Stimulated activated CD8-positive, alpha-beta memory T cell treated with anti-CD3 and anti-CD28 coated beads, Interleukin-4, amount 100 ng/mL, for 24 hours (primary cell): Measurements from ENCODE around the gene EDEM2.
"Not testable (repeated sequence)": the region's sequence is repeated elsewhere in the genome, so short reads cannot be mapped to it uniquely, and the experiment has no call there.

Source experiments
- DNase-seq: peaks from one replicate; pipeline ENCODE4 v3.0.0-alpha.2; 2020; ENCODE audit warnings: low read depth

EDEM2 gene

DNA sequence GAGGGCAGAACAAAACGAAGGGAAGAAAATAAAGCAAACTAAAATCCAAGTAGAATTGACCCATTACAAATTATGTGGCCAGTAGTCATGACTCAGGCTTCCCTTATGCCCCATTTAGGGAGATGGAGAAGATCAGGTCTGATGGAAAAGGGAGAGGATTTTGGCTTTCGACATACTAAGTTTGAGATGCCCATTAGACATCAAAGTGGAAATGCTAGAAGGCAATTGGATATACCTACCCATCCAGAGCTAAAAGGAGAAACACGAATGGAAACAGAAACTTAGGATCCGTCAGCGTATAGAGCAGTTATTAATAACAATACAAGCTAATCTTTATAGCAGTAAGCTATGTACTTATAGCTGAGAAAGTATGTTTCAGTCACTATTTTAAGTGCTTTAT, 59.3 kb downstream of the EDEM2 start:
- DNase-seq = no peak

DNA sequence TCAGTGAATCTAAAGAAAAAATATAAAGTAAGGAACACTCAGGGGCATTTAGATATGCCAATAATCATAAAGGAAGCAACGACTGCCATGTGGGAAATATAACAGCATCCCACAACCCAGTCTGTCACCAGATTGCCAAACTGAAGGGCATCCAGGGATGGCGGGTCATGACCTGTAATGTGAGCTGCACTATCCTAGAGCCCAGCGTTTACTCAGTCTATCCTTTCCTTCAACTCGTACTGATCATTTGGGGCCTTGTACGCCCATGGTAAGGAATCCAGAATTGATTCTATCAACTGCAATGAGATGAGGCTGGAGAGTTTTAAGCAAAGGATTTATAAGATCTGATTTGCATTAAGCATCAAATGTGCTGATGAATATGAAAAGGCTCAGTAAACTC, 59.8 kb downstream of the EDEM2 start:
- no peak for DNase-seq

DNA sequence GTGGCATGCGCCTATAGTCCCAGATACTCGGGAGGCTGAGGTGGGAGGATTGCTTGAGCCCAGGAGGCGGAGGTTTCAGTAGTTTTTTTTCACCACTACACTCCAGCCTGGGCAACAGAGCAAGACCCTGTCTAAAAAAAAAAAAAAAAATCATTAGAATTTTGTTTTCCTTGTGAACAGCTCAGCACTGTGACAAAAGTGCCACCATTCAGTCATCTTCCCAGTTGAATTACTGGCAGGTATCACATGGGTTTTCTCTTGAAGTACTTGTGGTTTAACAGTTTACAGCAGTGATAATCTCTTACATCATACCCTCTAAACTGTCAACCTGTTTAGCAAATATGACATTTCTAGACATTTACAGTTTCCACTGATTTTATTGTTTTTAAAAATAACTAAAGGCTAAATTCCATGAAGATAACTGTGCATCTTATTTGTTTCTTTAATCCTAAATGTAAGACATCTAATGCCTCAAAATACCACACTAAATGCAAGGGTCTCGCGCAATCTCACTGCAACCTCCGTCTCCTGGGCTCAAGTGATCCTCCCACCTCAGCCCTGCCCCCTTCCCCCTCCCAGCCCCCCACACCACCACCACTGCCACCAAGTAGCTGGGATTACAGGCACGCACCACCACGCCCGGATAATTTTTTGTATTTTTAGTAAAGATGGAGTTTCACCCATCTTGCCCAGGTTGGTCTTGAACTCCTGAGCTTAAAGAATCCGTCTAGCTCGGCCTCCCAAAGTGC, 61.5 kb downstream of the EDEM2 start:
- DNase-seq = no peak

DNA sequence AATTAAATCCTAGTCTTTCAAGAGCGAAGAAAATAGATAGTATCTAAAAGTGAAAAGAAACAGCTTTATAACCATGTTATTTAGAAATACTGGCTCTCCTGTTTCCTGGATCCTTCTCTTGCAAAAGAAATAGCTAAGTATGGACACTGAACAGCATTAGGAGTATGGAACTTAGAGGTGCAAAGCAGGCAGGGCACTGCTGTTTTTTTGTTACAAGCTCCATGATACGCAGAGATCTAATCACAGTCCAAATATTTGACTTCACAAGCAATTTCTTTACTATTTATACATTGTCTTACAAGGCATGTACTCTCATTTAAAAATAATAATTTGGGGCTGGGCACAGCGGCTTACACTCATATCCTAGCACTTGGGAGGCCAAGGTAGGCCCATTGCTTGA, 62.1 kb downstream of the EDEM2 start:
- DNase-seq = no peak

DNA sequence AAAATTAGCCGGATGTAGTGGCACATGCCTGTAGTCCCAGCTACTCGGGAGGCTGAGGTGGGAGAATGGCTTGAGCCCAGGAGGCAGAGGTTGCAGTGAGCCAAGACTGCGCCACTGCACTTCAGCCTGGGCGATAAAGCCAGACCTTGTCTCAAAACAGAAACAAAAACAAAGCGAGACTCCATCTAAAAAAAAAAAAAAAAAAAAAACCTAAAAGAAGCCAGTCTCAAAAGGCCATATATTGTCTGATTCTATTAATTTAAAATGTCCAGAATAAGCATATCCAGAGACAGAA, 66.8 kb downstream of the EDEM2 start:
- DNase-seq = not testable (repeated sequence)

DNA sequence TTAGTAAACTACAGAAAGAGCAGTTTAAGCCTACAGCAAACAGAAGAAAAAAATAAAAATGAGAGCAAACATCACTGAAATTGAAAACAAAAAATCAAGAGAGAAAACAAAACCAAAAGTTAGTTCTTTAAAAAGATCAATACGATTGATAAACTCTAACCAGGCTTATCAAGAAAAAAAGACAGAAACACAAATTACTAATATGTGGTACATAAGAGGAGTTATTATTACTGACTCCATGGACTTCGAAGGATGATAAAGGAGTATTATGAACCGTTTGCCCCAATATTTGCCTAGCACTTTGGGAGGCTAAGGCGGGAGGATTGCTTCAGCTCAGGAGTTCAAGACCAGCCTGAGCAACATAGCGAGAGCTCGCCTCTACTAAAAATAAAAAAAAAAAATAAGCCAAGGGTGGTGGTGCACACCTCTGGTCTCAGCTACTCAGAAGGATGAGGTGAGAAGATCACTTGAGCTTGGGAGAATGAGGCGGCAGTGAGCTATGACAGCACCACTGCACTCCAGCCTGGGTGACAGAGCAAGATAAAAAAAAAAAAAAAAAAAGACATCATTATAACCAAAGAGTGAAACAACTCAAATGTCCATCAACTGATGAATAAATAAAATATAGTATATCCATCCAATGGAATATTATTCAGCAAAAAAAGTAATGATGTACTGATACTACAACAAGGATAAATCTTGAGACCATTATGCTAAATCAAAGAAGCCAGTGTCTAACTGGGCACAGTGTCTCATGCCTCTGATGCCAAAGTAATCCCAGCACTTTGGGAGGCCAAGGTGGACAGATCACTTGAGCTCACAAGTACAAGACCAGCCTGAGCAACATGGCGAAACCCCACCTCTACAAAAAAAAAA, 67.4 kb downstream of the EDEM2 start:
- no peak for DNase-seq

DNA sequence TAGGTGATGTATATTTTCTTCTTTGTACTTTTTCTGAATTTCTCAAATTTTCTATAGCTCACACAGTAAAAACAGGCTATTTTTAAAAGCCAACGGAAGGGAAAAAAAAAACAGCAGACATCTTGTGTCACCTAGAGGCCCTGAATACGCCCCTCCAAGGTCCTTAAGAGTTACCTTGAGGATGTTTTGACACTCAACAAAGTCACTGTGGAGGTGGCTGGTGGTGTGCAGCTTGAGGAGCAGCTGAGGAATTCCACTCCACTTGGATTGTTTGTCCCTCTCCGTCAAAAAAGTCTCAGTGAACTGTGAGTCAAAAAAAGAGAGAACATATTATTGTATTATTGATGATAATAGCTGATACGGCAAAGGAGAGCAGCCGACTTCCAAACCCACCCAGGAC, 69.3 kb downstream of the EDEM2 start:
- DNase-seq = no peak

DNA sequence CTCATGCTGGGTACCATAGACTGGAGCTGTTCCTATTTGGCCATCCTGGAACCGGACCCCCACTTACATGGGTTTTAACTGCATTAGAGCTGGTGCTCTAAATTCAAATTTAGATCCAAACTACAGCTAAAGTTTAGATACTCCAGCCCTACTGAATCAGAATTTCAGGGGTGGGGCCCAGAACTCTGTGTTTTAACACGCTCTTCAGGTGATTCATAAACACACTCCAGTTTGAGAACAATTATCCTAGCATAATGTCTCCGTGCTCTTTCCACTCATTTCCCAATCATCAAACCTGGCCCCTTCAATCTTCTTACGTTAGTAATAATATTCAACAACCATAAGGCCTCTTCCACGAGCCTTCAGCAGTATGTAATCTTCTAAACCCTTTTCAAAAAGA, 69.8 kb downstream of the EDEM2 start:
- no peak for DNase-seq

DNA sequence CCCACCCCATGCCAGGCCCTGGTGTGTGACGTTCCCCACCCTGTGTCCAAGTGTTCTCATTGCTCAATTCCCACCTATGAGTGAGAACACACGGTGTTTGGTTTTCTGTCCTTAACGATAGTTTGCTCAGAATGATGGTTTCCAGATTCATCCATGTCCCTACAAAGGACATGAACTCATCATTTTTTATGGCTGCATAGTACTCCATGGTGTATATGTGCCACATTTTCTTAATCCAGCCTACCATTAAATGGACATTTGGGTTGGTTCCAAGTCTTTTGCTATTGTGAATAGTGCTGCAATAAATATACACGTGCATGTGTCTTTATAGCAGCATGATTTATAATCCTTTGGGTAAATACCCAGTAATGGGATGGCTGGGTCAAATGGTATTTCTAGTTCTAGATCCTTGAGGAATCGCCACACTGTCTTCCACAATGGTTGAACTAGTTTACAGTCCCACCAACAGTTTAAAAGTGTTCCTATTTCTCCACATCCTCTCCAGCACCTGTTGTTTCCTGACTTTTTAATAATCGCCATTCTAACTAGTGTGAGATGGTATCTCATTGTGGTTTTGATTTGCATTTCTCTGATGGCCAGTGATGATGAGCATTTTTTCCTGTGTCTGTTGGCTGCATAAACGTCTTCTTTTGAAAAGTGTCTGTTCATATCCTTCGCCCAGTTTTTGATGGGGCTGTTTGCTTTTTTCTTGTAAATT, 75.5 kb downstream of the EDEM2 start:
- DNase-seq = not testable (repeated sequence)

DNA sequence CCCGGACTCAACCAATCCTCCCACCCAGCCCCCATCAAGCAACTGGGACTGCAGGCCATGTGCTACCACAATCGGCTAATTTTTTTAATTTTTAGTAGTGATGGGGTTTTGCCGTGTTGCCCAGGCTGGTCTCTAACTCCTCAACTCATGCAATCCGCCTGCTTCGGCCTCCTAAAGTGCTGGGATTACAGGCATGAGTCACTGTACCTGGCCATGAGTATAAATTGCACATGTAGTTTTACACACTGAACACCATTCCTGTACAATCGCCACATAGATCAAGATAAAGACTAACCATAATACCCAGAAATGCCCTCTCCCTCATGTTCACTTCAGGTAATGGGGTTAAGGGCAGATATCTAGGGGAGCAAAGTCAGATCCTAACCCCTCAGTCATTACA, 80.9 kb downstream of the EDEM2 start:
- DNase-seq = no peak
